ENCODE data around the gene CDC42EP2.

DNA sequence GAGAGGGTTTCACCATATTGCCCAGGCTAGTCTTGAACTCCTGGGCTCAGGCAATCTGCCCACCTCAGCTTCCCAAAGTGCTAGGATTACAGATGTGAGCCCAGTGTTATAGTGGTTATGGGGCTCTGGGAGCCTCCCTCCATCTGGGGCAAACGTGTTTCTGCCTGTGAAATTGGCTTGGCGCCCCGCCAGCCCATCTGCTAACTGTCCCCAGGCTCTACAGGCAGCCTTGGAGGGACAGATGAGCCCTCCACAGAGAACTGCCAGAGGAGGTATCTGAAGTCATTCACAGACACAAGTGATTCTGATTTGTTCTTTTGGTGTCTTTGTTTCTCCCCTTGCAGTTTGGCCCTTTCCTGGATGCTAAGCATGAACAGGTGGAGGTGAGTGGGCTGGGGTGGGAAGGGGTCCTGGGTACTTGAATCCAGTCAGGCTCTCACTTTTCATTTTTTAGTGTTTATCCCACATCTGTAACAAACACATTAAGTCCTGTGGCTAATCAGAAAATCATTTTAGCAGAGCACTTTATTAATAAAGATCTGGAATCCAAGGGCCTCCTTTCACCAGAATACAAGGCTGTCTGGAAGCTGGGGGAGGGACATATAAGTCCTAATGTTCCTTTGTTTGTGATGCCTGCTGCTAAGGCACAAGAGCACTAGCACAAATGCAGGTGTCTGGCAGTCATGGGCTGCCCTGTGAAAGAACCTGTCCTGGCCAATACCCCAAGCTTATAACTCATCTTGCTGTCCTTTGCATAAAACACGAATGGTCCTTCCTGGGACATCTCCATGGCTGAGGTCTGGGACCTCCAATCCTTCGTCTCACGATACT, 25.7 kb upstream of the CDC42EP2 start:
- TF ChIP-seq, protein P1, sequence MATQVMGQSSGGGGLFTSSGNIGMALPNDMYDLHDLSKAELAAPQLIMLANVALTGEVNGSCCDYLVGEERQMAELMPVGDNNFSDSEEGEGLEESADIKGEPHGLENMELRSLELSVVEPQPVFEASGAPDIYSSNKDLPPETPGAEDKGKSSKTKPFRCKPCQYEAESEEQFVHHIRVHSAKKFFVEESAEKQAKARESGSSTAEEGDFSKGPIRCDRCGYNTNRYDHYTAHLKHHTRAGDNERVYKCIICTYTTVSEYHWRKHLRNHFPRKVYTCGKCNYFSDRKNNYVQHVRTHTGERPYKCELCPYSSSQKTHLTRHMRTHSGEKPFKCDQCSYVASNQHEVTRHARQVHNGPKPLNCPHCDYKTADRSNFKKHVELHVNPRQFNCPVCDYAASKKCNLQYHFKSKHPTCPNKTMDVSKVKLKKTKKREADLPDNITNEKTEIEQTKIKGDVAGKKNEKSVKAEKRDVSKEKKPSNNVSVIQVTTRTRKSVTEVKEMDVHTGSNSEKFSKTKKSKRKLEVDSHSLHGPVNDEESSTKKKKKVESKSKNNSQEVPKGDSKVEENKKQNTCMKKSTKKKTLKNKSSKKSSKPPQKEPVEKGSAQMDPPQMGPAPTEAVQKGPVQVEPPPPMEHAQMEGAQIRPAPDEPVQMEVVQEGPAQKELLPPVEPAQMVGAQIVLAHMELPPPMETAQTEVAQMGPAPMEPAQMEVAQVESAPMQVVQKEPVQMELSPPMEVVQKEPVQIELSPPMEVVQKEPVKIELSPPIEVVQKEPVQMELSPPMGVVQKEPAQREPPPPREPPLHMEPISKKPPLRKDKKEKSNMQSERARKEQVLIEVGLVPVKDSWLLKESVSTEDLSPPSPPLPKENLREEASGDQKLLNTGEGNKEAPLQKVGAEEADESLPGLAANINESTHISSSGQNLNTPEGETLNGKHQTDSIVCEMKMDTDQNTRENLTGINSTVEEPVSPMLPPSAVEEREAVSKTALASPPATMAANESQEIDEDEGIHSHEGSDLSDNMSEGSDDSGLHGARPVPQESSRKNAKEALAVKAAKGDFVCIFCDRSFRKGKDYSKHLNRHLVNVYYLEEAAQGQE (IDR thresholded peaks at IDR 0.05; ENCODE audit: low read depth): no peak
- no peak for TF ChIP-seq EP300 (IDR thresholded peaks at IDR 0.05; ENCODE audit: borderline replicate concordance)
- TF ChIP-seq, protein P2, sequence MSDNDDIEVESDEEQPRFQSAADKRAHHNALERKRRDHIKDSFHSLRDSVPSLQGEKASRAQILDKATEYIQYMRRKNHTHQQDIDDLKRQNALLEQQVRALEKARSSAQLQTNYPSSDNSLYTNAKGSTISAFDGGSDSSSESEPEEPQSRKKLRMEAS (IDR thresholded peaks at IDR 0.05): no peak
- TF ChIP-seq TAF1 (IDR thresholded peaks at IDR 0.05; ENCODE audit: low read depth): no peak
- no peak for TF ChIP-seq CEBPB (IDR thresholded peaks at IDR 0.05)
- no peak for TF ChIP-seq FOXM1 (IDR thresholded peaks at IDR 0.05; ENCODE audit: borderline replicate concordance, low read depth)
- TF ChIP-seq YY1 (IDR thresholded peaks at IDR 0.05; ENCODE audit: low read depth): no peak

Measured in Ishikawa (cell line).